Anterior cingulate cortex (tissue), 58 donors: ENCODE results near the gene LRWD1.
"Not testable (repeated sequence)": the region's sequence is repeated elsewhere in the genome, so short reads cannot be mapped to it uniquely, and the experiment has no call there.

Experiments used
- DNase-seq, 58 donors: peaks; one replicate each; lab custom pipeline; 2025; lab: John Stamatoyannopoulos, UW

The LRWD1 gene

DNA sequence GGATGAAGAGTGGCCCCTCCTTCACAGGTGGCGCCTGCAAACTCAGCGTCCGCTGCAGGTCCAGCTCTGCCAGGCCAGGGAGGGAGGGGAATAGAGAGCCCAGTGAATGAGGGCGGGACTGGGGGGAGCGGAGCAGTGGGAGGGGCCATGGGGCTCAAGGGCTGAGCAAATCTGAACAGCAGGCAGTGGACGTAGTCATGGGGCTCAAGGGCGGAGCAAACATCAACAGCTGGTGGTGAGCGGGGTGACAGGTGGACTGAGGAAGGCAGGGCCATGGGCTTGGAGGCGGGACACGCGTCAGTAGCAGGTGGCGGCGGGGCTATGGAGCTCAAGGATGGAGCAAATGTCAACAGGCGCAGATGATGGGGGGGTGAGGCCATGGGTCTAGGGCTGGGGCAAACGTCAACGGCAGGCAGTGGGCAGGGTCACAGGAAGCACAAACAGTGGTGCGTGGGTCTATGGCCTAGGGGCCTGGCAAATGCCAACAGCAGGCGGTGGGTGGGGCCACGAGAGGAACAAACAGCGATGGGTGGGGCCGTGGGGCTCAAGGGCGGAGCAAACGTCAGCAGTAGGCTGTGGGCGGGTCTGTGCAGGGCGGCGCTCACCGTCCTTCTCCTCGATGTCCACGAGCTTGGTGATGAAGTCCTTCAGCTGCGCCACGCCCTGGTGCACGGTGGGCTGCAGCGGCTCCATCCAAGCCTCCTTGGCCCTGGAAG, 28.6 kb downstream of the LRWD1 start:
- not testable (repeated sequence) for DNase-seq

- DNase-seq: not testable (repeated sequence)
Measured at GRCh38 chr7:102494026-102494425, 29.2 kb downstream of the LRWD1 start.

GRCh38 chr7:102494473-102495149, 29.8 kb downstream of the LRWD1 start:
- not testable (repeated sequence) for DNase-seq

- DNase-seq: not testable (repeated sequence)
Measured at GRCh38 chr7:102496861-102497260, 32.1 kb downstream of the LRWD1 start.

- not testable (repeated sequence) for DNase-seq
Measured at GRCh38 chr7:102497308-102497707, 32.5 kb downstream of the LRWD1 start.

- DNase-seq: not testable (repeated sequence)
Measured at GRCh38 chr7:102498321-102498720, 33.5 kb downstream of the LRWD1 start.

DNA sequence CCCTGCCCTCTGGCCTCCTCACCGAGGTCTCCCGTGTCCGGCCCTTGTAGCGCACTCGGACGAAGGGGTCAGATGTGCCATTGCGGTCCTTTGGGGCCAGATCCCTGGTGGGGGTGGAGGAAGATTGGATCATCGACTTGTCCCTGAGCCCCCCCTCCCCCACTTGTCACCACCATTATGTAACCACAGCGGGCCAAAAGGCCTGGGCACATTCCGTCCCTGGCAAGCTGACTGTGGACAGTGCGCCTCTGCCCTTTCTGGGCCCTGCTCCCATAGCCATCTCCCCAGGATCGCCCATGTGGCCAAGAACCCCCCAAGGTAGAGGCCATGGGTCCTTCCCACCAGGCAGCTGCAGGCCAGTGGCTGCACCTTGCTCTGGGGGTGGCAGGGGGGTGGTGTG, 38.4 kb downstream of the LRWD1 start:
- not testable (repeated sequence) for DNase-seq

DNA sequence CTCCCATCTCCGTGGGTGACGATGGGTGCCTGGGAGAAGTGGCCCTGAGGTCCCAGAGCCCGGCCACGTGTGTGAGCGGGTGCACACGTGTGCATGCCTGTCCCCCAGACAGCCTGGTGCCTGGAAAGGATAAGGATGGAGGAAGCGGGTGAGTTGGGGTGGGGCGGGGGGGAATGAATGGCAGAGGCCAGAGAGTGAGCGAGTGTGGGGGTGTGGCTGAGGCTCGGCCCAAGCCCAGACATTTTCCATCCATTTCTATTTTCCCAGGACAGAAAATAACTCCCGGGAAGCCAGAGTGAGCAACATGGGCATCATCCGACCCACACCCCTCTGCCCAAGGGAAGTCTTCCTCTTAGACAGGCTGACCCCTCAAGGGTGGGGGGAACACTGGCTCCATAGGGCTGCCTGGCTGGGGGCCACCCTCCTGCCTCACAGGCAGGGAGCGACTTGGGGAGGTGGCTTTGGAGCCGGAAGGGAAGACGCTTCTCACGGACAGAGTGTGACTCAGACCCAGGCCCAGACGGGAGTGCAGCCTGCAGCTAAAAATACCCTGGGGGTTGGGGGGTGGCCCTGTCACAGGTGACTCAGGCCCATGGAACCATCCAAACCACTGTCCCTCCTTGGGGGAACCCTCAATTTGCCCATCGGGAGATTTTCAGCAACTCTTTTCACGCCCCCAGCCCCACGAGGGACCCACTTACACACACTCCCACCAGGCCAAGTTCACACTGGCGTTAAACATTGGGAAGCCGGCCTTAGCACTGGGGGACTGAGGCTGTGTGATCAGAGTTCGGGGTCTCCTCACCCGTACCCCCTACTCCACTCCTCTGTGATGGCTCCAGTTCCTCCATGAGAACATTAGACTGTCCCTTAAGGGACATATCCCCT, 40.8 kb downstream of the LRWD1 start:
- not testable (repeated sequence) for DNase-seq

DNA sequence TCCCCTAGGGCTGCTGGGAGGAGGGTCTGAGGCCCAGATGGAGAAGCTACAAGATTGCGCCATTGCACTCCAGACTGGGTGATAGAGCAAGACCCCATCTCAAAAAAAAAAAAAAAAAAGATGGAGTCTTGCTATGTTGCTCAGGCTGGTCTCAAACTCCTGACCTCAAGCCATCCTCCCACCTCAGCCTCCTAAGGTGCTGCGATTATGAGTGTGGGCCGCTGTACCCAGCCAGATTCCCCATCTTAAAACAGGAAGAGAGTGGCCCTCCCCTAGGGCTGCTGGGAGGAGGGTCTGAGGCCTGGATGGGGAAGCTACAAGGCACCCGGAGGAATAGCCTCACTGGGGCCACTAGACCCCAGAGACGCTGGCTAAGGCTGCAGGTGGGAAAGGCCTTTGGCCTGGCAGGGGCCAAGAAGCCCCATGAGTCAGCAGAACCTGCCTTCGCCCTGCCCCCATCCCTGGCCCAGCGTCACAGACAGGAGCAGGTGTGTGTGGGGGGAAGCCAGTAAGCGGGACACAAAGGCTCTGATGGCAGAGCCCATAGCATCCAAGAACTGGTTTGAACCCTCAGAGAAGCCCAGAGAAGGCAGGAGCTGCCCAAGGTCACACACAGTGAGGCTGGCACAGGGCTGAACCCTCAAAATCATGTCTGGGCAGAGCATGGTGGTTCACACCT, 42.8 kb downstream of the LRWD1 start:
- not testable (repeated sequence) for DNase-seq

DNA sequence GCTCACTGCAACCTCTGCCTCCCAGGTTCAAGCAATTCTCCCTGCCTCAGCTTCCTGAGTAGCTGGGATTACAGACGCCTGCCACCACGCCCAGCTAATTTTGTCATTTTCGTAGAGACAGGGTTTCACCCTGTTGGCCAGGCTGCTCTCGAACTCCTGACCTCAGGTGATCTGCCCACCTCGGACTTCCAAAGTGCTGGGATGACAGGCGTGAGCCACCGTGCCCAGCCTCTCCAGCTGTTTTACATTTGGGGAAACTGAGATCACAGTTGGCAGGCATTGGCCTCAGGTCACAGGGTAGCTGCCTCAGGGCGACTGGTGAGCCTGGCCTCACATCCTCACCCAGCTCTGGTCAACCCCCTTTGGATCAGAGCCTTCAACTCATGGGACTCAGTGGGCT, 45.8 kb downstream of the LRWD1 start:
- DNase-seq: not testable (repeated sequence)

DNA sequence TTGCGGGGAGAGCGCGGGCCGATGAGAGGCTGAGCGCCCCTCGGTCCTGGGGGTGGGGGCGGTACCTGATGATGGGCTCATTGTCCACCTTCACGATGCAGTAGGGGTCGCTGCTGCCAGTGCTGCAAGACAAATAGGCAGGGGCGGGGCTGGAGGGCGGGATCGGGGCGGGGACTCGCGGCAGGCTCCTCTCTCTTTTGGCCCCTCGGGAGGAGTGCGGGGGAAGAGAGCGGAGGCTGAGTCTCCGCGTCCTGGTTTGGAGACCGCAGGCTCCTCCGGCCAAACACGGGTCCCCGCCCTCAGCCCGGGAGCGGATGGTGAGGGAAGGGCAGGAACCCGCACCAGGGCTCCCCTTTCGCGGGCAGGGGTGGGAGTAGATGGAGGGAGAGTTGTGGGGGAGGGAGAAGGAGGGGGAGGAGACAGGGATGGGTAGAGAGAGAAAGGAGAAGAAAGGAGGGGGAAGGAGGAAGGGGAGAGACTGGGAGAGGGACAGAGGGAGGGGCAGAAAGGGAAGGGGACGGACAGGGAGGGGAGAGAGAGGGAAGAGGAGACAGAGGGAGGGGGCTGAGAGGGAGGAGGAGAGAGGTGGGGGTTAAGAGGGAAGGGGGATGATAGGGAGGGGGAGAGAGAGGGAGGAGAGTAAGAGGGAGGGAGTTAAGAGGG, 47.2 kb downstream of the LRWD1 start:
- not testable (repeated sequence) for DNase-seq

- DNase-seq: not testable (repeated sequence)
Measured at GRCh38 chr7:102512642-102513221, 47.9 kb downstream of the LRWD1 start.

- not testable (repeated sequence) for DNase-seq
Measured at GRCh38 chr7:102514881-102515721, 50.3 kb downstream of the LRWD1 start.

- DNase-seq: not testable (repeated sequence)
Measured at GRCh38 chr7:102515889-102516288, 51.1 kb downstream of the LRWD1 start.

GRCh38 chr7:102516951-102517350, 52.2 kb downstream of the LRWD1 start:
- DNase-seq: not testable (repeated sequence)

GRCh38 chr7:102517550-102518147, 52.9 kb downstream of the LRWD1 start, which contains the start of gene RASA4B:
Gene RASA4B (minus strand): TSS chr7:102517777. CDS start chr7:102517710, 67 bp downstream.
- not testable (repeated sequence) for DNase-seq

- DNase-seq: not testable (repeated sequence)
Measured at GRCh38 chr7:102520797-102521196, 56.0 kb downstream of the LRWD1 start.
